Measurements from ENCODE around the gene RAPGEF3.

DNA sequence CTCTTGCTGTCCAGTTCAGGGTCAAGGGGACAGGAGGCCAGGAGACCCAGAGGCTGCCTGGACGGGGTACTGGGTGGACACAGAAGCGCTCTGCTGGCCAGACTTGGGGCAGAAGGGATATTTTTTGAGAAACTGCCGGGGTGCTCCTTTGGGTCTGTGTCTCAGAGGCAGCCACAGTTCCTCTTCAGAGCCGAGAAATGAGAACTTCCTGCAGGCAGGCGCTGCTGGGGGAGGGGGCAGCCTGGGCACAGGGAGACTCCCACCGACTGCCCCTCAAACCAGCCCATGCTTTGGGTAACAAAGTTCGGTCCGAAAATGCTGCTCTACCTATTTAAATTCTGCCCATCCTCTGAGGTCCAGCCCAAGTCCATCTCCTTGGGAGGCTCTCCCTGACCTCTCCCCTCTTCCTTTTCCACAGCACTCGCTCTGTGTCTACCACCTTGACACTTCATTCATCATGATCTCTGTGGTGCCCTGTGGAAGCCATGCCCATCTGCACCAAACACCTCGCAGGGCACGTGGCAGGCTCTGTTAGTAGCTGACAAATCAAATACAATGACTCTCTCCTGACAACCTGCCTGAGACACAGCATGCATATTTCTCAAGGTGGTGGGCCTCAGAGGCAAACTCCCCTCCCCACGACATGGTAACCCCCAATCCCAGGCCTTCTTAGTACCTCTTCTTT is 44.7 kb upstream of the RAPGEF3 start:
- TF ChIP-seq, protein P1, sequence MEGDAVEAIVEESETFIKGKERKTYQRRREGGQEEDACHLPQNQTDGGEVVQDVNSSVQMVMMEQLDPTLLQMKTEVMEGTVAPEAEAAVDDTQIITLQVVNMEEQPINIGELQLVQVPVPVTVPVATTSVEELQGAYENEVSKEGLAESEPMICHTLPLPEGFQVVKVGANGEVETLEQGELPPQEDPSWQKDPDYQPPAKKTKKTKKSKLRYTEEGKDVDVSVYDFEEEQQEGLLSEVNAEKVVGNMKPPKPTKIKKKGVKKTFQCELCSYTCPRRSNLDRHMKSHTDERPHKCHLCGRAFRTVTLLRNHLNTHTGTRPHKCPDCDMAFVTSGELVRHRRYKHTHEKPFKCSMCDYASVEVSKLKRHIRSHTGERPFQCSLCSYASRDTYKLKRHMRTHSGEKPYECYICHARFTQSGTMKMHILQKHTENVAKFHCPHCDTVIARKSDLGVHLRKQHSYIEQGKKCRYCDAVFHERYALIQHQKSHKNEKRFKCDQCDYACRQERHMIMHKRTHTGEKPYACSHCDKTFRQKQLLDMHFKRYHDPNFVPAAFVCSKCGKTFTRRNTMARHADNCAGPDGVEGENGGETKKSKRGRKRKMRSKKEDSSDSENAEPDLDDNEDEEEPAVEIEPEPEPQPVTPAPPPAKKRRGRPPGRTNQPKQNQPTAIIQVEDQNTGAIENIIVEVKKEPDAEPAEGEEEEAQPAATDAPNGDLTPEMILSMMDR (IDR thresholded peaks at IDR 0.05): no peak
- no peak for TF ChIP-seq EP300 (IDR thresholded peaks at IDR 0.05)
- TF ChIP-seq POLR2A (IDR thresholded peaks at IDR 0.05): no peak
